ENCODE results near the gene GSDMA. TPM values are rescaled to one million over a fixed set of nuclear protein-coding genes. Genes with fewer than 3 reads are reported as not detected.
"Not testable (repeated sequence)": the region's sequence is repeated elsewhere in the genome, so short reads cannot be mapped to it uniquely, and the experiment has no call there.

GSDMA gene
- total and polyA plus RNA-seq, 2 experiments from 2014 or later: 0.08 TPM; not detected in 1

DNA sequence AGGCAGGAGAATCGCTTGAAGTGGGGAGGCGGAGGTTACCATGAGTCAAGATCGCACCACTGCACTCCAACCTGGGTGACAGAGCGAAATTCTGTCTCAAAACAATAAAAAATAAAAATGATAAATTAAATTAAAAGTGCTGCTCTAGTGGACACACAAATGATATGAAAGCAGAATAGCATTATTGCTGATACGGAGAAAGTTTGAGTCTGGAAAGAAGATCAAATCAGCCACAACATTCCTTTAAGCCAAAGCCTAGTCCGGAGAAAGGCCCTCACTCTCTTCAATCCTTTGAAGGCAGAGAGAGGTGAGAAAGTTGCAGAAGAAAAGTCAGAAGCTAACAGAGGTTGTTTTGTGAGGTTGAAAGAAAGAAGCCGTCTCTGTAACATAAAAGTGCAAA, 37.4 kb downstream of the GSDMA start:
- H4K20me1 ChIP-seq (ENCODE audit: insufficient read depth, poor library complexity, severe bottlenecking): no peaks in the 10 kb centered on the region
- H3K4me1 ChIP-seq (ENCODE audit: insufficient read depth): no peaks in the 10 kb centered on the region
- TF ChIP-seq, protein P1, sequence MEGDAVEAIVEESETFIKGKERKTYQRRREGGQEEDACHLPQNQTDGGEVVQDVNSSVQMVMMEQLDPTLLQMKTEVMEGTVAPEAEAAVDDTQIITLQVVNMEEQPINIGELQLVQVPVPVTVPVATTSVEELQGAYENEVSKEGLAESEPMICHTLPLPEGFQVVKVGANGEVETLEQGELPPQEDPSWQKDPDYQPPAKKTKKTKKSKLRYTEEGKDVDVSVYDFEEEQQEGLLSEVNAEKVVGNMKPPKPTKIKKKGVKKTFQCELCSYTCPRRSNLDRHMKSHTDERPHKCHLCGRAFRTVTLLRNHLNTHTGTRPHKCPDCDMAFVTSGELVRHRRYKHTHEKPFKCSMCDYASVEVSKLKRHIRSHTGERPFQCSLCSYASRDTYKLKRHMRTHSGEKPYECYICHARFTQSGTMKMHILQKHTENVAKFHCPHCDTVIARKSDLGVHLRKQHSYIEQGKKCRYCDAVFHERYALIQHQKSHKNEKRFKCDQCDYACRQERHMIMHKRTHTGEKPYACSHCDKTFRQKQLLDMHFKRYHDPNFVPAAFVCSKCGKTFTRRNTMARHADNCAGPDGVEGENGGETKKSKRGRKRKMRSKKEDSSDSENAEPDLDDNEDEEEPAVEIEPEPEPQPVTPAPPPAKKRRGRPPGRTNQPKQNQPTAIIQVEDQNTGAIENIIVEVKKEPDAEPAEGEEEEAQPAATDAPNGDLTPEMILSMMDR (IDR thresholded peaks at IDR 0.05; ENCODE audit: poor library complexity): no peak
- TF ChIP-seq EZH2 (IDR thresholded peaks at IDR 0.05; ENCODE audit: borderline replicate concordance) (no peak), EZH2phosphoT487 (IDR thresholded peaks at IDR 0.05; ENCODE audit: low read depth, severe bottlenecking, unreplicated experiment) (no peak)
- H3K27ac ChIP-seq: no peak overlapping the region
- no peaks in the 10 kb centered on the region for H3K9me3 ChIP-seq (ENCODE audit: low read depth)
- no peaks in the 10 kb centered on the region for H3K36me3 ChIP-seq (replicated peaks; ENCODE audit: insufficient read depth, low read depth)
- no peak for DNase-seq (ENCODE audit: low spot score)
- 91% methylated on average over 7 of the region's 7 CpGs for WGBS (ENCODE audit: low lambda C conversion rate, missing lambda C conversion rate)
- no peaks in the 10 kb centered on the region for H3K27me3 ChIP-seq
- H3K4me3 ChIP-seq: no peak overlapping the region
- H3K9me2 ChIP-seq (replicated peaks; ENCODE audit: insufficient read depth): no peaks in the 10 kb centered on the region
- no peak overlapping the region for H2AFZ ChIP-seq
- no peaks in the 10 kb centered on the region for H3K79me2 ChIP-seq
- H3K4me2 ChIP-seq: no peak overlapping the region

DNA sequence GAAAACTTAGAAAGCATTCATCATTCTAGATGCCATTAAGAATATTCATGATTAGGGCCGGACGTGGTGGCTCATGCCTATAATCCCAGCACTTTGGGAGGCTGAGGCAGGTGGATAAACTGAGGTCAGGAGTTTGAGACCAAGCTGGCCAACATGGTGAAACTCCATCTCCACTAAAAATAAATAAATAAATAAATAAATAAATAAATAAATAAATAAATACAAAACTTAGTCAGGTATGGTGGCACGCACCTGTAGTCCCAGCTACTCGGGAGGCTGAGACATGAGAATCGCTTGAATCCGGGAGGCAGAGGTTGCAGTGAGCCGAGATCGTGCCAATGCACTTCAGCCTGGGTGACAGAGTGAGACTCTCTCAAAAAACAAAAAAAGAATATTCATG, 38.5 kb downstream of the GSDMA start:
- H3K9me3 ChIP-seq (ENCODE audit: low read depth); H3K27me3 ChIP-seq; DNase-seq (ENCODE audit: low spot score); H3K4me2 ChIP-seq; H3K79me2 ChIP-seq; H3K36me3 ChIP-seq (replicated peaks; ENCODE audit: insufficient read depth, low read depth); H3K27ac ChIP-seq; H3K4me1 ChIP-seq (ENCODE audit: insufficient read depth); H2AFZ ChIP-seq; H3K9me2 ChIP-seq (replicated peaks; ENCODE audit: insufficient read depth); H4K20me1 ChIP-seq (ENCODE audit: insufficient read depth, poor library complexity, severe bottlenecking); H3K4me3 ChIP-seq: not testable (repeated sequence)
- 96% methylated on average over 8 of the region's 8 CpGs for WGBS (ENCODE audit: low lambda C conversion rate, missing lambda C conversion rate)

DNA sequence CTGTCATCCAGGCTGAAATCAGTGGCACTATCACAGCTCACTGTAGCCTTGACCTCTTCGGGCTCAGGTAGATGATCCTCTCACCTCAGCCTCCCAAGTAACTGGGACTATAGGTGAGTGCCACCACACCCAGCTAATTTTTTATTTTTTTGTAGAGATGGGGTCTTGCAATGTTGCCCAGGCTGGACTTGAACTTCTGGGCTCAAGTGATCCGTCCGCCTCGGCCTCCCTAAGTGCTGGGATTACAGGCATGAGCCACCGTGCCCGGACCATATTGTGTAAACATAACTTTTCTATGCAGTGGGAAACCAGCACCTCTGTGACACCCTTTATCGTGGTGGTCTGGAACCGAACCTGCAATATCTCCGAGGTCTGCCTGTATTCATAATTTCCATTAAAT, 41.3 kb downstream of the GSDMA start:
- no peaks in the 10 kb centered on the region for H3K36me3 ChIP-seq (replicated peaks; ENCODE audit: insufficient read depth, low read depth)
- TF ChIP-seq, protein P1 (IDR thresholded peaks at IDR 0.05; ENCODE audit: poor library complexity): no peak
- TF ChIP-seq EZH2phosphoT487 (IDR thresholded peaks at IDR 0.05; ENCODE audit: low read depth, severe bottlenecking, unreplicated experiment) (no peak), EZH2 (IDR thresholded peaks at IDR 0.05; ENCODE audit: borderline replicate concordance) (no peak)

DNA sequence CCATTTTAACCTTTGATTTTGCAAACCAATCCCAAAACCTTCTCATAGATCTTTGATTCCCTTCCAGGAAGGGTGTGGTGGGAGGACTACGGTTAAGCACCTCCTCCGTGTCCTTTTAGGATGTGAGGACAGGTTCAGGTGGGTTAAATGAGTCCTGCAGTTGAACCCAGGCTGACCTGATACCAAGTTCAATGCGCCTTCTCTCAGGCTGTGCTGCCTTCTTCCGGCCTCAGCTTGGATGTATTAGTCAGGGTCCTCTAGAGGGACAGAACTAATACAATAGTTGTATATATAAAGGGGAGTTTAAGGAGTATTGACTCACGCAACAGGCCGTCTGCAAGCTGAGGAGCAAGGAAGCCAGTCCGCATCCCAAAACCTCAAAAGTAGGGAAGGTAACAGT, 41.9 kb downstream of the GSDMA start:
- Histone ChIP-seq H3K4me1 (ENCODE audit: insufficient read depth) (no peaks in the 10 kb centered on the region), H3K9me2 (replicated peaks; ENCODE audit: insufficient read depth) (no peaks in the 10 kb centered on the region), H4K20me1 (ENCODE audit: insufficient read depth, poor library complexity, severe bottlenecking) (no peaks in the 10 kb centered on the region), H3K79me2 (no peaks in the 10 kb centered on the region), H3K36me3 (replicated peaks; ENCODE audit: insufficient read depth, low read depth) (no peaks in the 10 kb centered on the region), H3K4me3 (no peak overlapping the region), H2AFZ (no peak overlapping the region), H3K4me2 (no peak overlapping the region), H3K27ac (no peak overlapping the region), H3K9me3 (ENCODE audit: low read depth) (no peaks in the 10 kb centered on the region), H3K27me3 (no peaks in the 10 kb centered on the region)
- TF ChIP-seq EZH2phosphoT487 (IDR thresholded peaks at IDR 0.05; ENCODE audit: low read depth, severe bottlenecking, unreplicated experiment) (no peak), EZH2 (IDR thresholded peaks at IDR 0.05; ENCODE audit: borderline replicate concordance) (no peak)
- TF ChIP-seq, protein P1 (IDR thresholded peaks at IDR 0.05; ENCODE audit: poor library complexity): no peak
- WGBS (ENCODE audit: low lambda C conversion rate, missing lambda C conversion rate): 94% methylated on average over 7 of the region's 7 CpGs
- no peak for DNase-seq (ENCODE audit: low spot score)

More for the DNA sequence above, 41.3 kb downstream of the GSDMA start:
- 99% methylated on average over 9 of the region's 9 CpGs for WGBS (ENCODE audit: low lambda C conversion rate, missing lambda C conversion rate)
- no peaks in the 10 kb centered on the region for H3K27me3 ChIP-seq
- no peaks in the 10 kb centered on the region for H3K9me2 ChIP-seq (replicated peaks; ENCODE audit: insufficient read depth)
- no peaks in the 10 kb centered on the region for H4K20me1 ChIP-seq (ENCODE audit: insufficient read depth, poor library complexity, severe bottlenecking)
- H3K4me1 ChIP-seq (ENCODE audit: insufficient read depth): no peaks in the 10 kb centered on the region
- H3K27ac ChIP-seq: no peak overlapping the region
- no peaks in the 10 kb centered on the region for H3K9me3 ChIP-seq (ENCODE audit: low read depth)
- no peak for DNase-seq (ENCODE audit: low spot score)
- no peak overlapping the region for H3K4me3 ChIP-seq
- H3K79me2 ChIP-seq: no peaks in the 10 kb centered on the region
- no peak overlapping the region for H3K4me2 ChIP-seq
- H2AFZ ChIP-seq: no peak overlapping the region
